Activated CD8-positive, alpha-beta memory T cell treated with anti-CD3 and anti-CD28 coated beads, Interleukin-2, amount 50 U/mL, for 4 hours (primary cell): Measurements from ENCODE around the gene ASB6.

Experiments used
- DNase-seq: peaks from one replicate; pipeline ENCODE4 v3.0.0-alpha.2; 2020

Gene ASB6

GRCh38 chr9:129624168-129624759 lies 17.7 kb downstream of the ASB6 start:
- peak; percentile 70 for DNase-seq

DNA sequence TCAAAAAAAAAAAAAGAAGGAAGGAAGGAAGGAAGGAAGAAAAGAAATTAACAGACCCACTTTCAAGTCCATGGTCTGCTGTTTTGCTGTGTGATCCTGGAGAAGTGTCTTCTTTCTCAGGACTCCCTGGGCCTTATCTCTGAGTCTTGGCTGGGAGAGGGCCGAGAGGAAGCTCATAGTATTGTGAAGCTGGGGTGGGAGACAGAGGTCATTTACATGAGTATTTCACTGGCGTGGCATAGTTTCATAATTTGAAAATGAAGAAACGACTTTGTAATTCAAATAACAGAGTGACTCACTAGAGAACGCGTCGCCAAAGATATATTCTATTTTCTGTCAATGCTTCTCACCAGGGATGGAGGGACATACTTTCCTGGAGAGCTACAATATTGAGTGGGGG lies 18.6 kb downstream of the ASB6 start:
- no peak for DNase-seq

GRCh38 chr9:129620669-129621295 lies 21.2 kb downstream of the ASB6 start, which contains the start of gene C9orf50:
Gene C9orf50 (minus strand): TSS chr9:129621101. CDS start chr9:129620574, 527 bp downstream.
- no peak for DNase-seq

DNA sequence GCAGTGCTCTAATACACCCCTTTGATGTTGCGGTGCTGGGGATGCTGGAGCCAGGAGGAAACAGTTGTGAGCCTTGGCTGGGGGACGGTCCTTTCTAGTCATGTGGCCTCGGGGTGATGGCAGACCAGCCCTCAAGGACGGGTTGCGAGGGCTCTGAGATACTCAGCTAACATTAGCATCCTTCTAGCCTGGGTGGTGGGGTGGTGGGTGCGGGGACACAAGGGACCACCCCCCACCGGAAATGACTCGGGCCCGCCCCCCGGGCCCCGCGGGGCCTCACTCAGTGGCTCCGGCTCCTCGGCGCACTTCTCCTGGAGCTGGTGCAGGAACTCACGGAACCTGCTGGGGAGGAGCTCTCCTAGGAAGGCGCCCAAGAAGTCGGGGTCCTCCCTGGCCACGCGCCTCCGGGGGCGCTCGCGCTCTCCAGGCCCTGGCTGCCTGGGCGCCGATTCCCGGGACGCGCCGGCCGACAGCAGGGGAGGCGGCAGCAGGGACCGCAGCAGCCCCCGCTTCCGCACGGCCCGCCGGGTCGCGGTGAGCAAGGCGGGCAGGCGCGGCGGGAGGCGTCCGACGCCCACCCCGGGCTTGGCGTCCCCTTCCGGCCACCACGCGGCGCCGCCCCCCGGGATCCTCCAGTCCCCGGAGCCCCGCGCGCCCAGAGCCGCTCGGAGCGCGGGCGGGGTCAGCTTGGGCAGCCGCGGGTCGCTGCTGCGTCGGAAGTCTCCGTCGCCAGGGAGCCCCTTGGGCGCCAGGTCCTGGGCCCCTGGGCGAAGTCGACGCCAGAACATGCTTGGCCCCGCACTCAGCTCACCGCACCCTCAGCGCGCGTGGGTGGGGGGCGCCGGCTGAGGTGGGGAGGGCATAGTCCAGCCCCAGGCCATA lies 21.9 kb downstream of the ASB6 start:
- no peak for DNase-seq

GRCh38 chr9:129617167-129617566 lies 24.8 kb downstream of the ASB6 start:
- DNase-seq, result no peak

DNA sequence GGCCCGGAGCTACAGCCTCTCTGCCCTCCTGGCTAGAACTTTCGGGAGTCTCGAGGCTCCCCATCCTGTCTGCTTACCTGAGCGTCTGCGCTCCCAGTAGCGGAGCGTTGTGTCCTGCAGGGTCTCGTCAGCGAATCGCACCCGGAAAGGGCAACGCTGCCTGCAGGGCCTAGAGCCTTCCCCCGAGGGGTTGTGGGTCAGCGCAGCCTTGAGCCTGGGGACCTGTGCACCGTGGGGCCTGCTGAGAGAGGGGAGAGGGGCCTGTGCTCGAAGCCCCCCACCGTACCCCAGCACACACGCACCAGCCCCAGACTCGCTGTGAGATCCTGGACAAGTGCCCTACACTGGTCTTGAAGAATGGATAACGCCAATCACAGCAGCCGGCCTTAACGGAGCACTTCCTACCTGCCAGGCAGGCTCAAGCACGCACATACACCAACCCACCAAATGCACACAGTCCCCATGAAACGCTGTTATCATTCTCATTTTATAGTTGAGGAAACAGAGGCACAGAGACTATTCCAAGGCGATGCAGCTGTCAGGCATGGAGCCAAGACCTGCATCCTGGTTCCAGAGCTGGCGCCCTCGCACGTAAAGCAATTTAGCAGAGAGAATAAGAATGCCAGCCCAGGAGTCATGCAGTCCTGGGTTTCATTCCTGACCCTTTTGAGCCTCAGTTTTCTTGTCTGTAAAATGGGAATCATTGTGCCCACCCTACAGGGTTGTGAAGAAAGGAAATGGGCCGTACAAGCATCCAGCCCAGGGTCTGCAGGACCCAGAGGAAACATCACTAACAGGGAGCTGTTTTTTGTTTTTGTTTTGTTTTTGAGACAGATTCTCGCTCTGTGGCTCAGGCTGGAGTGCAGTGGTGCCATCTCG lies 26.3 kb downstream of the ASB6 start:
- DNase-seq, result no peak

GRCh38 chr9:129614932-129615331 lies 27.0 kb downstream of the ASB6 start:
- DNase-seq, result no peak

DNA sequence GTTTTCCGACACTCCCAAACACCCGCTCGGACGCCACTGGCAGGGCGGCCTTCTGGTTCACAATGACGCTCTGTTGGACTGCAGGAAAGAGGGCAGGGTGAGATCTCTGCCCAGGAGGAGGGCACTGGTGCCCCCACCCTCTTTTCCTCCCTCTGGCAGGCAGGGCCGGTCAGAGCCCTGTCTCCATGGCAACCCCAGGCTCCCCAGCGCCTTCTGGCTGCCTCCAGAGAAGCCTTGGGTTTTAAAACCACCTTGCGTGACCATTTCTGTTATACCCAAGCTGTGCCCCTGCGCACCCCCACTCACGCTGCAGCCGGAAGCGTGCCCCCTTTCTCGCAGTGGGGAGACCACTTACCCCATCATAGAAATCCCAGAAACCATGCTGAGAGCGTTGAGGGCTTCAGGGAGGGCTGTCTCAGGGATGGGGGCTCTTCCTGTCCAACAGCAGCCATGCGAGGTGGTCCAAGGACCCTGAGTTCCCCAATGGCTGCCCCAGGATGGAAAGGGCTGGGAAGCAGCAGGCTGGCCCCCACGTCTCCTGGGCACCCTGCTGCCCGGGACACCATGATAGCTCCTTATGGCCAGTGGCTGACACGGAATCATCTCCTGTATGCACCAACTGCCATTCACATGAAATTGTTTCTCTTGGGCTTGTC lies 28.3 kb downstream of the ASB6 start:
- DNase-seq, result no peak

GRCh38 chr9:129612815-129613519 lies 29.0 kb downstream of the ASB6 start:
- DNase-seq, result no peak

DNA sequence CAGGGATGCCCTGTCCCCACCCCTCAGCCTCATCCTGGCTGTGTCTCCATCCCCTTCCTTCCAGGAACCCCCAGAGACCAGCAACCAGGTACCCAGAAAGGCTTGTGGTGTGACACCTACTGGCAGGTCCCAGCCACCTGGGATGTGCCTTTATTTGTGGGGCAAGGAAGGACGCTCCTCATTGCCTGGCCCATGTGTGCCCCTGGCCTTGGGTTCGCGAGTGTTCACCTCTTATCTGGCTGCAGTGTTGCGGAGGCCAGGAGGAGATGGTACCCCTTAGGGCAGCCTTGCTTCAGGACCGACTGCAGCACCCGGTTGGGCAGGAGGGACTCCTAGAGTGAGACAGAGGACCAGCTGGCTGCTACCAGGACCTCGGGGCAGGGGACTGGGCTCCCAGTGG lies 29.8 kb downstream of the ASB6 start:
- DNase-seq, result no peak

DNA sequence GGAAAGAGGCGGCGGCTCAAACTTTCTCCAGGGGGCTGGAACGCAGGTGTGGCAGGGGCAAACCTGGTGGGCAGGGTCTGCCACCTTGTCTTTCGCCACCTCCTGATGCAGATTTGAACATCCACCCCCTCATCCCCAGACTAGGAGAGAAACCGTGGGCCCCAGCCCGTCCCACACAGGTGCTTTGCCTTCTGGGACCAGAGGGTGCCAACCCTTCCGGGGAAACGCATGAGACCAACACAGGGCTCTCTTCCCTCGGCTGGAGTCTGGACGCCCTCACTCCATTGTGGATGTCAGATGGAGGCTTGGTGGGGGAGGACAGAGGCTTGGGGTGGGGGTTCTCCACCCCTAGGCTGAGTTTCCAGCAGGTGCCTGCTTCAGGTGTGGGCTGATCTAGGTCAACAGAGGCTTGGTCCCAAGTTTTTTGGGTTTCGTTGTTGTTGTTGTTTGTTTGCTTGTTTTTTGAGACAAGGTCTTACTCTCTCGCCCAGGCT lies 30.6 kb downstream of the ASB6 start:
- DNase-seq, result no peak

GRCh38 chr9:129610473-129611306 lies 31.3 kb downstream of the ASB6 start:
- peak; percentile 76 for DNase-seq

- DNase-seq, result no peak
These were observed 31.8 kb downstream of the ASB6 start for GRCh38 chr9:129610213-129610472.

GRCh38 chr9:129609486-129610212 lies 32.3 kb downstream of the ASB6 start:
- peak; percentile 66 for DNase-seq

DNA sequence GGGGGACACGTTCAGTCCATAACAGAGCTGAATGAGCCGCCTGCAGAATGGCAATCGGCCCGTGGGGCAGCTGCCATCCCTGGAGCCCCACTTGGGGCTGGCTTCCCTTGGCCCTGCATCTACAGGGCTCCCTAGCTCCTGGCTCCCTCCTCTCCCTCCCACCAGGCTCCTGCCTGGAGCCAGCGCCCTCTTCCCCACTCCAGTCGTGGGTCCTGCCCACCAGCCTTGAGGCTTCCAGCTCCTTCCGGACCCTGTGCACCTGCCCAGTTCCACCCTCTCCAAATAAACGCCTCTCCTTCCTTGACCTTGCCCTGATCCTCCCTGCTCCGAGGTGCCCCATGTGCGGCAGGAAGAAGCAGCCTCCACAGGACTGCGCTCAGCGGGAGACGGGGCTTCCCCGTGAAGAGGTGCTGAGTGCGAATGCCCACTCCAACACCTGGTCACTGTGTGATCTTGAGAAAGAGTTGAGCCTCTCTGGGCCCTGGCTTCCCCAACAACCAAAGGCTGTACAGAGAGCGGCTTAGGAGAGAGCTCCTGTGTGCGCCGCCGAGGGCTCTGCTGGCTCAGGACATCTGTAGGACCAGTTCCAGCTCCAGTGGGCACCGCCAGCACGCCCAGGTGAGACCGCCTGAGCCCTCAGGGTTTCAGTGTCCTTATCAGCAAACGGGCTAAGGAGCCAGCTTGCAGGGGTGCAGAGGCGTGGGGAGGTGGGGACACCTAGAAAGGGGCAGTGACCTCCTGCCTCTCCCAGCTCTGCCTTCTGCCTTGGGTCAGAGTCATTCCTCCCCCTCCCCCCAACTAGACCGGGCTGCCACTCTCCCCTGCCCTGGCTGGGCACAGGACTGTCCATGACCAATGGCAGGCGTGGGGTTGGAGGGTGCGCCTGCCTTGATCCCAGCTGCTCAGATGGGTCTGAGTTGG lies 33.1 kb downstream of the ASB6 start:
- no peak for DNase-seq

GRCh38 chr9:129607027-129607387 lies 34.9 kb downstream of the ASB6 start:
- DNase-seq, result no peak

DNA sequence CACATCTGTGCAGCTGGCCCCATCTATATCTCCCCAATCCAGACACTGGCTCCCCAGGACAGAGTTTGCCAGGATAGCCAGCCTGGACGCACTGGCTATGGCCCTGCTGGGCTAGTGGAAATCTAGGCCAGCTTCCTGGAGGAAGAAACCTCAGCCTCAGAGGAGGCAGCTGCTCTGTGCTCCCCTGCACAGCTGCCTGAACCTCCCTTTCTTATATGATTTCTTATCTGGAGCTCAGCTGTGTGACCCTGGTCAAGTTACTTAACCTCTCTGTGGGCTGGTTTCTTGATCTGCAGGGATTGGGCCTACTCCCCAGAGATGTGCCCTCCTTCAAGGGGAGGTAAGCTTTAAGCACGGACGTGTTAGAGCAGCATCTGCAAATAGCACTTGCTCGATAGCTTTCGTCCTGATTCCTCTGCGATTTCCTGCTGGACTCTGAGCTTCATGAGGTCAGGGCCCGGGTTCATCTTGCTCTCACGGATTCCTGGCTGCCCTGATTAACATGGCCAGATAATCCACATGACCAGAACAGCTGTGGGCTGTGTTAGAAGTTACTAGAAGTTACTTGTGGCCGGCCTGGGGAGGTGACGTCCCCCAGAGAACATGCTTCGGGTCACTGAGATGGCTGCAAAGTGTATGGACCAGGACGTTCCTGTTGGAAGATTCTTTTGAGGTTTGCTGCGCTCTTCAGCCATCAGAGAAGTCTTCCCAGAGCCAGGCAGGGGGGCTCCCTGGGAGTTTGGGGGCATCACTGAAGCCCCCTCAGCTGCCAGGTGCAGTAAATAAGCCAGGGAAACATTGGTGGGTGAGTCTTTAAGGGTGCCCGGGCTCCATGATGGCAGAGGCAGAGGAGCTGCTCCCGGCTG lies 35.6 kb downstream of the ASB6 start:
- DNase-seq, result no peak

GRCh38 chr9:129604766-129605163 lies 37.2 kb downstream of the ASB6 start:
- DNase-seq, result no peak
